ENCODE results near the gene PEX12. TPM values are rescaled to one million over a fixed set of nuclear protein-coding genes. Genes with fewer than 3 reads are reported as not detected.

The PEX12 gene
- total and polyA plus RNA-seq, 5 donors from 2014 or later: 1.1 to 3.4 (median 1.8) TPM

DNA sequence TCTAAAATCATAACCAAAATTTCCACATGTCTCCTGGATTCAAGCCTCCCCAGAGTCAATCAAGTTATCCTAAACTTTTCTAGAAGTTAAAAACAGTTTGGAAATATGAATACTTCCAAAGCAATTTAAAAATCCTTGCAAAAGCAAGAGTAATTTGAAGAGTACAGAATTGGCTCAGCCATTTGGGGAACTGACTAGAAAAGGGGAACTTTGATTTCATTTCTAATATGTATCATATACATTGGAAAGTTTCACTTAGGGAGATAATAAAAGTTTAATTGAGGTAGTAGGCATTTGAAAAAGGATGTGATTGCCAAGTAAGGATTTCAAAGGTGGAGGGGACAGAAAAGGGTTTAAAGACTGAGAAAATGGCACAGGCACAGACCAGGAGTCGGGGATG is 31.9 kb downstream of the PEX12 start:
- DNase-seq (no peak), ATAC-seq (ENCODE audit: low read depth in 2 of 2) (no peak)
- no peak overlapping the region for H3K4me3 ChIP-seq (ENCODE audit: low read depth, low read length)
- Mint-ChIP-seq H3K27ac (no peak overlapping the region), H3K4me1 (peaks cover 9 to 14% (median 11%) of the 10 kb centered on the region in 4 donors), H3K4me3 (no peak overlapping the region), H3K36me3 (peaks cover 3% of the 10 kb centered on the region), H3K9me3 (peaks cover 0 to 2% (median 0%) of the 10 kb centered on the region in 7 donors), H3K27me3 (no peaks in the 10 kb centered on the region)
- H3K4me1 ChIP-seq (ENCODE audit: control insufficient read depth, insufficient read depth, low read length, poor library complexity, severe bottlenecking): peaks cover 9% of the 10 kb centered on the region
- no peak overlapping the region for H3K27ac ChIP-seq (ENCODE audit: insufficient read depth, low read length, poor library complexity, severe bottlenecking)
- H3K27me3 ChIP-seq (ENCODE audit: control insufficient read depth, insufficient read depth, low read length): no peaks in the 10 kb centered on the region
- no peaks in the 10 kb centered on the region for H3K36me3 ChIP-seq (ENCODE audit: control insufficient read depth, insufficient read depth, low read length)
- H3K9me3 ChIP-seq (ENCODE audit: control insufficient read depth in 2 of 2, low read length in 2 of 2): no peaks in the 10 kb centered on the region

DNA sequence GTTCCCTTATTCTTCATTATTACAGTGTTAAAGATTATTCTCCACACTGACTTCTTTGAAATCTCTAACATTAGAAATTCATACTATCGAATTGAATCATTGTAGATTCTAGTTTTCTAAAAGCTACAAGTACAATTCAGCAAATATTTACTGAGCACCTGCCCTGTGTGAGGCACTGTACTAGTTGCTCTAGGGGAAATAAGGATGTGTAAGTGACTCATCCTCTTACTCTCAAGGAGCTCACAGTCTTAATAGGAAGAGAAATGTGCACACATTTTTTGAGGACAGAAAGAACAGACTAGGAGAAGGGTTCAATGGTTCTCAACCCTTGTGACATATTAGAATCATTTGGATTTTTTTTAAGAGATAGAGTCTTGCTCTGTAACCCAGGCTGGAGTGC is 33.2 kb downstream of the PEX12 start:
- H3K4me1 Mint-ChIP-seq: peaks cover 14 to 23% (median 19%) of the 10 kb centered on the region in 4 donors
- Histone ChIP-seq H3K27me3 (ENCODE audit: control insufficient read depth, insufficient read depth, low read length) (no peaks in the 10 kb centered on the region), H3K27ac (ENCODE audit: insufficient read depth, low read length, poor library complexity, severe bottlenecking) (no peak overlapping the region), H3K4me3 (ENCODE audit: low read depth, low read length) (no peak overlapping the region), H3K4me1 (ENCODE audit: control insufficient read depth, insufficient read depth, low read length, poor library complexity, severe bottlenecking) (peaks cover 20% of the 10 kb centered on the region), H3K36me3 (ENCODE audit: control insufficient read depth, insufficient read depth, low read length) (no peaks in the 10 kb centered on the region), H3K9me3 (ENCODE audit: control insufficient read depth in 2 of 2, low read length in 2 of 2) (no peaks in the 10 kb centered on the region)
- peaks cover 0 to 2% (median 0%) of the 10 kb centered on the region in 7 donors for H3K9me3 Mint-ChIP-seq
- ATAC-seq (ENCODE audit: low read depth in 2 of 2) (no peak), DNase-seq (no peak)
- no peaks in the 10 kb centered on the region for H3K27me3 Mint-ChIP-seq
- H3K36me3 Mint-ChIP-seq: no peaks in the 10 kb centered on the region
- no peak overlapping the region for H3K27ac Mint-ChIP-seq
- H3K4me3 Mint-ChIP-seq: no peak overlapping the region

DNA sequence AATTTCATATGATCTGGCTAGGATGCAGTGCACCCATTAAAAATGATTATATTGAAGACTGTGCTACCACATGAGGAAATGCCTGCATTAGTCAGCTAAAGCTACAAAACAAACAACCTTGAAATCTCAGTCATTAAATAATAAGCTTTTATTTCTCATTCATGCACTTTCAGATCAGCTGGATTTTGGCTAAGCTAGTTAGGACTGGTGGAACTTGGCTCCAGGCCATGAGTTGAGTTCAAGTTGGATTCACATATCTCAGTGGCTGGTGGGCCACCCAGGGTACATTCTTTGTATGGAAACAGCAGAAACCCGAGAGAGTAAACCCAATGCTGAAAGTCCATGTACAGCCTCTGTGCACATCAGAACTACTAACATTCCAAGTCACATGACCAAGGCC is 34.5 kb downstream of the PEX12 start:
- peak overlapping the region in 1 of 3 donors; percentile 44 for H3K27ac Mint-ChIP-seq
- no peaks in the 10 kb centered on the region for H3K36me3 Mint-ChIP-seq
- DNase-seq: no peak

DNA sequence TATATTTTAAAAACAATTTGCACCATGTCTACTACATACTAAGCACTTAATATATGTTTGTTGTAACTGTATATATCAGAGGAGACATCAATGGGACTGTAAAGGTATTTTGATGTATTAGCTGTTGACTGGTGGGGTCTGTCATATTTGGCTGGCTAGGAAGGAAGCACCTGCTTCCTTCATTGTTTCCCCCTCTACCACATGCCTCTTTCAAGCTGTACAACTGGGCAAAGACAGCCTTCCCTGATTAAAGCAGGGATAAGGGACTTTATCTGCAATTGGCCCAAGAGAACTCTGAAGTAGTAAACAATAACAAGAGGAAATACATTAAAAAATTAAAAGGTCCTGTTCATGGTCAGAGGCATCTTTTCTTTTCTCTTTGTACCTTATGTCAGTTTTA is 35.4 kb downstream of the PEX12 start:
- no peaks in the 10 kb centered on the region for H3K27me3 Mint-ChIP-seq
- no peak overlapping the region for H3K27ac ChIP-seq (ENCODE audit: insufficient read depth, low read length, poor library complexity, severe bottlenecking)
- peak overlapping the region in 1 of 3 donors; percentile 9 for H3K27ac Mint-ChIP-seq
- no peaks in the 10 kb centered on the region for H3K9me3 ChIP-seq (ENCODE audit: control insufficient read depth in 2 of 2, low read length in 2 of 2)
- no peaks in the 10 kb centered on the region for H3K27me3 ChIP-seq (ENCODE audit: control insufficient read depth, insufficient read depth, low read length)
- ATAC-seq (ENCODE audit: low read depth in 2 of 2): no peak
- peak overlapping the region in 1 of 4 donors; percentile 37 for H3K4me3 Mint-ChIP-seq
- peaks cover 41% of the 10 kb centered on the region for H3K4me1 ChIP-seq (ENCODE audit: control insufficient read depth, insufficient read depth, low read length, poor library complexity, severe bottlenecking)
- H3K36me3 ChIP-seq (ENCODE audit: control insufficient read depth, insufficient read depth, low read length): no peaks in the 10 kb centered on the region
- peaks cover 31 to 45% (median 37%) of the 10 kb centered on the region in 4 donors for H3K4me1 Mint-ChIP-seq
- no peaks in the 10 kb centered on the region for H3K36me3 Mint-ChIP-seq
- no peak overlapping the region for H3K4me3 ChIP-seq (ENCODE audit: low read depth, low read length)
- no peak for DNase-seq
- peaks cover 0 to 2% (median 0%) of the 10 kb centered on the region in 7 donors for H3K9me3 Mint-ChIP-seq

More for the DNA sequence above, 34.5 kb downstream of the PEX12 start:
- Histone ChIP-seq H3K36me3 (ENCODE audit: control insufficient read depth, insufficient read depth, low read length) (no peaks in the 10 kb centered on the region), H3K27ac (ENCODE audit: insufficient read depth, low read length, poor library complexity, severe bottlenecking) (no peak overlapping the region), H3K9me3 (ENCODE audit: control insufficient read depth in 2 of 2, low read length in 2 of 2) (no peaks in the 10 kb centered on the region), H3K27me3 (ENCODE audit: control insufficient read depth, insufficient read depth, low read length) (no peaks in the 10 kb centered on the region), H3K4me1 (ENCODE audit: control insufficient read depth, insufficient read depth, low read length, poor library complexity, severe bottlenecking) (peaks cover 33% of the 10 kb centered on the region), H3K4me3 (ENCODE audit: low read depth, low read length) (no peak overlapping the region)
- Mint-ChIP-seq H3K4me1 (peaks cover 25 to 36% (median 29%) of the 10 kb centered on the region in 4 donors), H3K4me3 (peak overlapping the region in 1 of 4 donors; percentile 5), H3K9me3 (peaks cover 0 to 2% (median 0%) of the 10 kb centered on the region in 7 donors), H3K27me3 (no peaks in the 10 kb centered on the region)
- no peak for ATAC-seq (ENCODE audit: low read depth in 2 of 2)

DNA sequence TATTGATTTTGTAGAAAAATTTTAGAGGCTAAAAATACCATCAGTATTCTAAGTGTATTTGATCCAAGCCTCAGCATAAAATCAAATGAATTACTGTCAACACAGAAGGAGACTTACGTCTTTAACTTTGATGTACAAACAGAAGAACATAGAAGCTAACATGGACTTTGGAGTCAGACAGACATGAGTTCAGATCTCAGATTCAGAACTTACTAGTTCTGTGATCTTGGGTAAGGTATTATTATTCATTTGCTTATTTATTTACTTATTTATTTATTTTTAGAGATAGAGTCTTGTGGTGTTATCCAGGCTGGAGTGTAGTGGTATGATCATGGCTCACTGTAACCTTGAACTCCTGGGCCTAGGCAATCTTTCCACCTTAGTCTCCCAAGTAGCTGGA is 36.9 kb downstream of the PEX12 start:
- no peaks in the 10 kb centered on the region for H3K9me3 Mint-ChIP-seq
- H3K27me3 Mint-ChIP-seq: no peaks in the 10 kb centered on the region
- H3K27ac Mint-ChIP-seq: peak overlapping the region; percentile 87 to 99 (median 94)
- H3K4me1 ChIP-seq (ENCODE audit: control insufficient read depth, insufficient read depth, low read length, poor library complexity, severe bottlenecking): peaks cover 52% of the 10 kb centered on the region
- H3K9me3 ChIP-seq (ENCODE audit: control insufficient read depth in 2 of 2, low read length in 2 of 2): no peaks in the 10 kb centered on the region
- H3K27me3 ChIP-seq (ENCODE audit: control insufficient read depth, insufficient read depth, low read length): no peaks in the 10 kb centered on the region
- peak overlapping the region; percentile 97 for H3K4me3 ChIP-seq (ENCODE audit: low read depth, low read length)
- ATAC-seq (ENCODE audit: low read depth in 2 of 2): no peak
- peak overlapping the region; percentile 89 to 96 (median 95) for H3K4me3 Mint-ChIP-seq
- H3K36me3 ChIP-seq (ENCODE audit: control insufficient read depth, insufficient read depth, low read length): no peaks in the 10 kb centered on the region
- no peak for DNase-seq
- peak overlapping the region; percentile 86 for H3K27ac ChIP-seq (ENCODE audit: insufficient read depth, low read length, poor library complexity, severe bottlenecking)
- no peaks in the 10 kb centered on the region for H3K36me3 Mint-ChIP-seq
- H3K4me1 Mint-ChIP-seq: peaks cover 33 to 50% (median 41%) of the 10 kb centered on the region in 4 donors

DNA sequence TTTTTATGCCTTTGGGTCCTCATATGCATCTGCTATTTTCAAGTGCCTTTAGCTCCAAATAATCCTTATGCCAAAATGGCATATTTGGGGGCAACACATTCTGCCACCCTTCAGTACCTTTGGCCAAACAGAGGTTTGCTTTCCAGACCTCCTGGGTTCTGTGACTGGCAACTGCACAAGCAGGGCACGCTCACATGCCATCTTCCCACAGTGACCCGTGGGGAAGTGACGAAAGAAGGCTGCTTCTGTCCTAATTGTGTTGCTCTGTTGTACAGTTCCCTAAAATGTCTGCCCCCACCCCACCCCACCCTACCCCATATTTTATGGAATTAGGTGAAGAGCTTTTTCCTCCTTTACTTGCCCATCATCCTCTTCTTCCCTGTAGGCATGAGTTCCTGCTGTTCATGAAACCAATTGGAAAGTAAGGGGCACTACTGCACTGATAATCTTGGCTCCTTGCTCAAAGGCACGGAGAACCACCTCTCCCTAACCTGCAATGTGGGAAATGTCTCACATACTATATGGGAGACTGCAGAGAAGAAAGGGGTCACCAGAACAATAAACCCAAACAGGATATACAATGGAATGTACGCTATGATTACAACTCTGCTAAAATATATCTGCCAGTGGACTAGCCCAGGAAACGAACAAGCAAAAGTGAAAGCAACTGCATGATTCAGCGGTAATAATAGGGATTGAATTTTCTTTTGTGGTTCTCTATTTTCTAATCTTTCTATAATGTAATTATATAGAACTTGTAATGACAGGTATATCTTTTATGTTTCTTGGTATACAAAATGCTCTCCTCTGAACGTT is 37.6 kb downstream of the PEX12 start:
- Histone ChIP-seq H3K27ac (ENCODE audit: insufficient read depth, low read length, poor library complexity, severe bottlenecking) (peak overlapping the region; percentile 86), H3K36me3 (ENCODE audit: control insufficient read depth, insufficient read depth, low read length) (no peaks in the 10 kb centered on the region), H3K9me3 (ENCODE audit: control insufficient read depth in 2 of 2, low read length in 2 of 2) (no peaks in the 10 kb centered on the region), H3K4me3 (ENCODE audit: low read depth, low read length) (peak overlapping the region; percentile 97), H3K27me3 (ENCODE audit: control insufficient read depth, insufficient read depth, low read length) (no peaks in the 10 kb centered on the region), H3K4me1 (ENCODE audit: control insufficient read depth, insufficient read depth, low read length, poor library complexity, severe bottlenecking) (peaks cover 59% of the 10 kb centered on the region)
- H3K36me3 Mint-ChIP-seq: peaks cover 4% of the 10 kb centered on the region
- H3K4me3 Mint-ChIP-seq: peak overlapping the region; percentile 89 to 96 (median 95)
- peak; percentile 25 to 44 for ATAC-seq (ENCODE audit: low read depth in 2 of 2)
- H3K4me1 Mint-ChIP-seq: peaks cover 34 to 54% (median 44%) of the 10 kb centered on the region in 4 donors
- H3K27me3 Mint-ChIP-seq: no peaks in the 10 kb centered on the region
- peak in 2 of 3 donors; percentile 55 to 81 for DNase-seq
- no peaks in the 10 kb centered on the region for H3K9me3 Mint-ChIP-seq
- peak overlapping the region; percentile 87 to 99 (median 94) for H3K27ac Mint-ChIP-seq

DNA sequence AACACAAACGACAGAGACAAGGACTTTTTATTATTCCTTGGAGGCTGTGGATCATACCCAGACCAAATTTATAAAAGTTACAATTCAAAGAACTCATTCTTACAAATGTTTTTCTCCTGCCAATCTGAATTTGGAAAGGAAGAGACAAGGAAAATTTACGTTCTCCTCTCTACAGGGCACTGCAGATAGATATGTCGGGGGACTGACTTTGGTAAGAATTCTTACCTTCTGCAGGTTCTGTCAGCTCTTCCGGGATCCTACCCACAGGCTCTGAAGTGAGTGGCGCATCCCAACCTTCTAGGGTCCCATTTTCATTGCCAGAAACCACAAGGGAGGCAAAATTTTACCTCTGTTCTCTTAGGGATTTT is 38.7 kb downstream of the PEX12 start:
- H3K4me1 ChIP-seq (ENCODE audit: control insufficient read depth, insufficient read depth, low read length, poor library complexity, severe bottlenecking): peaks cover 70% of the 10 kb centered on the region
- H3K27ac ChIP-seq (ENCODE audit: insufficient read depth, low read length, poor library complexity, severe bottlenecking): peak overlapping the region; percentile 86
- no peak for DNase-seq
- H3K27ac Mint-ChIP-seq: peak overlapping the region; percentile 87 to 99 (median 94)
- H3K9me3 Mint-ChIP-seq: no peaks in the 10 kb centered on the region
- H3K4me3 ChIP-seq (ENCODE audit: low read depth, low read length): peak overlapping the region; percentile 97
- no peak for ATAC-seq (ENCODE audit: low read depth in 2 of 2)
- no peaks in the 10 kb centered on the region for H3K27me3 ChIP-seq (ENCODE audit: control insufficient read depth, insufficient read depth, low read length)
- peak overlapping the region; percentile 83 to 98 (median 92) for H3K4me3 Mint-ChIP-seq
- H3K27me3 Mint-ChIP-seq: no peaks in the 10 kb centered on the region
- H3K36me3 Mint-ChIP-seq: peaks cover 7% of the 10 kb centered on the region
- no peaks in the 10 kb centered on the region for H3K36me3 ChIP-seq (ENCODE audit: control insufficient read depth, insufficient read depth, low read length)
- no peaks in the 10 kb centered on the region for H3K9me3 ChIP-seq (ENCODE audit: control insufficient read depth in 2 of 2, low read length in 2 of 2)
- peaks cover 29 to 60% (median 45%) of the 10 kb centered on the region in 4 donors for H3K4me1 Mint-ChIP-seq
